Naive thymus-derived CD8-positive, alpha-beta T cell (primary cell): ENCODE measurements around the gene HOXA7. TPM values are rescaled to one million over a fixed set of nuclear protein-coding genes. Genes with fewer than 3 reads are reported as not detected.

ENCODE experiments used
- ATAC-seq, 2 donors: fragments of 150-1000 bp; cut with Tn5 transposase in 1 of 2; sonication (Bioruptor Pico), chemical (Tn5 transposase) in 1 of 2; 1 replicate in 1 of 2; 2 replicates in 1 of 2; pipeline ENCODE4 v1.10.0; 2021; ENCODE audit warnings: mild to moderate bottlenecking in 2 of 2, moderate library complexity in 2 of 2
- POLR2A ChIA-PET: fragments of 350-600 bp; sonication (Branson Sonifier 250); formaldehyde crosslinking; loops from one replicate; lab custom pipeline; 2021; ENCODE audit warnings: antibody characterized with exemption; lab: Charles Lee
- DNase-seq, 10 donors: peaks; one replicate each; pipeline versions ENCODE4 v3.0.0 to v3.0.0-alpha.2; 2020 to 2022
- H3K27ac Mint-ChIP-seq, 10 donors: one replicate each; pipeline ENCODE4 v1.8.0; 2020 to 2022; ENCODE audit warnings: mild to moderate bottlenecking in 10 of 10, mixed read lengths in 10 of 10, moderate library complexity in 4 of 10, inconsistent platforms in 1 of 10
- H3K27me3 Mint-ChIP-seq, 5 donors: one replicate each; pipeline ENCODE4 v1.8.0; 2021 to 2022; ENCODE audit warnings: mixed read lengths in 5 of 5
- H3K36me3 Mint-ChIP-seq, 3 donors: one replicate each; pipeline ENCODE4 v1.8.0; 2020 to 2022; ENCODE audit warnings: mixed read lengths in 3 of 3, mild to moderate bottlenecking in 2 of 3, inconsistent platforms in 1 of 3
- H3K4me1 Mint-ChIP-seq, 4 donors: one replicate each; pipeline ENCODE4 v1.8.0; 2021 to 2022; ENCODE audit warnings: mixed read lengths in 4 of 4
- H3K4me3 Mint-ChIP-seq, 10 donors: one replicate each; pipeline ENCODE4 v1.8.0; 2020 to 2022; ENCODE audit warnings: mild to moderate bottlenecking in 10 of 10, mixed read lengths in 10 of 10, moderate library complexity in 6 of 10, inconsistent platforms in 1 of 10
- H3K9me3 Mint-ChIP-seq, 9 donors: one replicate each; pipeline ENCODE4 v1.8.0; 2020 to 2022; ENCODE audit warnings: mixed read lengths in 9 of 9, mild to moderate bottlenecking in 3 of 9, inconsistent platforms in 1 of 9, moderate library complexity in 1 of 9
- polyA plus RNA-seq, 3 donors: library from polyadenylated mRNA; unstranded; fragments of 300-500 nt; fragmentation: Illumina TruSeq; gene quantifications; one replicate each; pipeline ENCODE4 v1.2.3, GENCODE V29; 2021
- total RNA-seq, 8 experiments: library from RNA in 2 of 8; stranded (reverse) in 2 of 8; gene quantifications; one replicate each; pipeline ENCODE4 v1.2.3 and lab custom pipeline; 2021 to 2026

The HOXA7 gene
- total and polyA plus RNA-seq, 5 experiments from 2014 or later, result not detected

- H3K4me3 Mint-ChIP-seq, result no peak overlapping the region
- H3K27me3 Mint-ChIP-seq, result peaks cover 27 to 75% (median 52%) of the 10 kb centered on the region in 5 donors
- peaks cover 0 to 2% (median 0%) of the 10 kb centered on the region in 9 donors for H3K9me3 Mint-ChIP-seq
- POLR2A ChIA-PET, result no interaction called here
- H3K4me1 Mint-ChIP-seq, result peaks cover 0 to 2% (median under 1%) of the 10 kb centered on the region in 4 donors
- peak overlapping the region in 1 of 10 donors; percentile 44 for H3K27ac Mint-ChIP-seq
- H3K36me3 Mint-ChIP-seq, result no peaks in the 10 kb centered on the region
- ATAC-seq (no peak), DNase-seq (no peak)
These were observed 14.4 kb downstream of the HOXA7 start for GRCh38 chr7:27141923-27142579.

- no peak overlapping the region for H3K27ac Mint-ChIP-seq
- no peaks in the 10 kb centered on the region for H3K4me1 Mint-ChIP-seq
- POLR2A ChIA-PET, result no interaction called here
These were observed 15.1 kb downstream of the HOXA7 start for GRCh38 chr7:27141137-27141922.

GRCh38 chr7:27140126-27140857 is 16.2 kb downstream of the HOXA7 start:
- ATAC-seq, result no peak
- Mint-ChIP-seq H3K9me3 (peaks cover 0 to 2% (median 0%) of the 10 kb centered on the region in 9 donors), H3K4me3 (no peak overlapping the region), H3K27ac (no peak overlapping the region), H3K27me3 (peaks cover 24 to 73% (median 45%) of the 10 kb centered on the region in 5 donors), H3K36me3 (no peaks in the 10 kb centered on the region), H3K4me1 (peaks cover 2 to 6% (median 5%) of the 10 kb centered on the region in 4 donors)
- DNase-seq, result no peak
- POLR2A ChIA-PET, result no interaction called here

More at GRCh38 chr7:27141137-27141922, 15.1 kb downstream of the HOXA7 start:
- DNase-seq (no peak), ATAC-seq (no peak)
- Mint-ChIP-seq H3K27me3 (peaks cover 22 to 75% (median 47%) of the 10 kb centered on the region in 5 donors), H3K9me3 (peaks cover 0 to 2% (median 0%) of the 10 kb centered on the region in 9 donors), H3K36me3 (no peaks in the 10 kb centered on the region), H3K4me3 (no peak overlapping the region)

- H3K27me3 Mint-ChIP-seq, result peaks cover 24 to 75% (median 45%) of the 10 kb centered on the region in 5 donors
- H3K4me3 Mint-ChIP-seq, result no peak overlapping the region
- peaks cover 2 to 11% (median 8%) of the 10 kb centered on the region in 4 donors for H3K4me1 Mint-ChIP-seq
- H3K9me3 Mint-ChIP-seq, result peaks cover 0 to 2% (median 0%) of the 10 kb centered on the region in 9 donors
- no peak overlapping the region for H3K27ac Mint-ChIP-seq
- DNase-seq (no peak), ATAC-seq (no peak)
- no peaks in the 10 kb centered on the region for H3K36me3 Mint-ChIP-seq
- POLR2A ChIA-PET, result no interaction called here
These were observed 16.9 kb downstream of the HOXA7 start for GRCh38 chr7:27139334-27140125.

- DNase-seq, result no peak
- peaks cover 0 to 2% (median 0%) of the 10 kb centered on the region in 9 donors for H3K9me3 Mint-ChIP-seq
- no peak overlapping the region for H3K4me3 Mint-ChIP-seq
- no peak for ATAC-seq
- peaks cover 2 to 13% (median 8%) of the 10 kb centered on the region in 4 donors for H3K4me1 Mint-ChIP-seq
- H3K27ac Mint-ChIP-seq, result no peak overlapping the region
- POLR2A ChIA-PET, result no interaction called here
- H3K36me3 Mint-ChIP-seq, result no peaks in the 10 kb centered on the region
- H3K27me3 Mint-ChIP-seq, result peaks cover 28 to 81% (median 49%) of the 10 kb centered on the region in 5 donors
These were observed 17.5 kb downstream of the HOXA7 start for GRCh38 chr7:27138985-27139333.

GRCh38 chr7:27138472-27138871 is 18.0 kb downstream of the HOXA7 start:
- no peak for DNase-seq
- no peak overlapping the region for H3K4me3 Mint-ChIP-seq
- H3K27me3 Mint-ChIP-seq, result peaks cover 28 to 85% (median 51%) of the 10 kb centered on the region in 5 donors
- H3K9me3 Mint-ChIP-seq, result peaks cover 0 to 2% (median 0%) of the 10 kb centered on the region in 9 donors
- POLR2A ChIA-PET, result no interaction called here
- H3K27ac Mint-ChIP-seq, result no peak overlapping the region
- no peaks in the 10 kb centered on the region for H3K36me3 Mint-ChIP-seq
- H3K4me1 Mint-ChIP-seq, result peaks cover 2 to 13% (median 8%) of the 10 kb centered on the region in 4 donors
- ATAC-seq, result no peak

- Mint-ChIP-seq H3K4me3 (no peak overlapping the region), H3K36me3 (no peaks in the 10 kb centered on the region), H3K4me1 (peaks cover 2 to 13% (median 8%) of the 10 kb centered on the region in 4 donors), H3K27ac (no peak overlapping the region), H3K27me3 (peaks cover 28 to 89% (median 54%) of the 10 kb centered on the region in 5 donors), H3K9me3 (peaks cover 0 to 2% (median 0%) of the 10 kb centered on the region in 9 donors)
- DNase-seq, result no peak
- POLR2A ChIA-PET, result no interaction called here
- ATAC-seq, result no peak
These were observed 18.7 kb downstream of the HOXA7 start for GRCh38 chr7:27137640-27138315.

GRCh38 chr7:27134392-27134791 is 22.1 kb downstream of the HOXA7 start:
- POLR2A ChIA-PET, result no interaction called here
- Mint-ChIP-seq H3K9me3 (no peaks in the 10 kb centered on the region), H3K27ac (no peak overlapping the region), H3K27me3 (peaks cover 25 to 73% (median 43%) of the 10 kb centered on the region in 5 donors), H3K4me3 (no peak overlapping the region), H3K36me3 (no peaks in the 10 kb centered on the region), H3K4me1 (peaks cover 2 to 18% (median 10%) of the 10 kb centered on the region in 4 donors)
- DNase-seq (no peak), ATAC-seq (no peak)

GRCh38 chr7:27133409-27134231 is 22.9 kb downstream of the HOXA7 start:
- H3K27ac Mint-ChIP-seq, result no peak overlapping the region
- no peak overlapping the region for H3K4me3 Mint-ChIP-seq
- no peak for ATAC-seq
- H3K9me3 Mint-ChIP-seq, result no peaks in the 10 kb centered on the region
- no peaks in the 10 kb centered on the region for H3K36me3 Mint-ChIP-seq
- DNase-seq, result no peak
- peaks cover 25 to 75% (median 46%) of the 10 kb centered on the region in 5 donors for H3K27me3 Mint-ChIP-seq
- POLR2A ChIA-PET, result no interaction called here
- H3K4me1 Mint-ChIP-seq, result peaks cover 2 to 18% (median 10%) of the 10 kb centered on the region in 4 donors

GRCh38 chr7:27132978-27133377 is 23.5 kb downstream of the HOXA7 start:
- POLR2A ChIA-PET, result no interaction called here
- ATAC-seq, result no peak
- Mint-ChIP-seq H3K4me3 (no peak overlapping the region), H3K27ac (no peak overlapping the region), H3K27me3 (peaks cover 23 to 75% (median 40%) of the 10 kb centered on the region in 5 donors), H3K4me1 (peaks cover 2 to 18% (median 10%) of the 10 kb centered on the region in 4 donors), H3K36me3 (no peaks in the 10 kb centered on the region), H3K9me3 (no peaks in the 10 kb centered on the region)
- no peak for DNase-seq

- no peak for DNase-seq
- POLR2A ChIA-PET, result interaction anchor here (0.6 kb wide), 1 partner anchor 18 kb away, joined by 3 read pairs; no protein-coding TSS in a partner anchor
- H3K27ac Mint-ChIP-seq, result peak overlapping the region in 1 of 10 donors; percentile 20
- ATAC-seq, result no peak
- peaks cover 21 to 75% (median 39%) of the 10 kb centered on the region in 5 donors for H3K27me3 Mint-ChIP-seq
- H3K4me3 Mint-ChIP-seq, result peak overlapping the region in 1 of 10 donors; percentile 31
- no peaks in the 10 kb centered on the region for H3K9me3 Mint-ChIP-seq
- H3K36me3 Mint-ChIP-seq, result no peaks in the 10 kb centered on the region
- H3K4me1 Mint-ChIP-seq, result peaks cover 2 to 18% (median 10%) of the 10 kb centered on the region in 4 donors
These were observed 24.3 kb downstream of the HOXA7 start for GRCh38 chr7:27132214-27132613.
